ENCODE data around the gene LCORL.

- TF ChIP-seq CTCF (conservative IDR thresholded peaks at IDR 0.05) (no peak), EZH2 (IDR thresholded peaks at IDR 0.05; ENCODE audit: low read depth) (no peak)
Measured at GRCh38 chr4:18041114-18041513, 19.6 kb upstream of the LCORL start.

All from PC-9 (cell line).